Activated T-cell treated with anti-CD3 and anti-CD28 coated beads for 4 hours (primary cell): Measurements from ENCODE around the gene TBC1D9.

Experiments used
- DNase-seq: peaks from one replicate; pipeline ENCODE4 v3.0.0-alpha.2; 2020

Gene TBC1D9

GRCh38 chr4:140609548-140610425, 146.4 kb downstream of the TBC1D9 start:
- DNase-seq, result no peak

- DNase-seq, result no peak
Measured at GRCh38 chr4:140607852-140608251, 148.3 kb downstream of the TBC1D9 start.

- no peak for DNase-seq
Measured at GRCh38 chr4:140604544-140604943, 151.6 kb downstream of the TBC1D9 start.

- DNase-seq, result no peak
Measured at GRCh38 chr4:140603286-140603685, 152.9 kb downstream of the TBC1D9 start.

- DNase-seq, result no peak
Measured at GRCh38 chr4:140602714-140603113, 153.5 kb downstream of the TBC1D9 start.

- no peak for DNase-seq
Measured at GRCh38 chr4:140600408-140600807, 155.8 kb downstream of the TBC1D9 start.

GRCh38 chr4:140595065-140595464, 161.1 kb downstream of the TBC1D9 start:
- DNase-seq, result no peak

GRCh38 chr4:140584439-140584838, 171.7 kb downstream of the TBC1D9 start:
- DNase-seq, result no peak

GRCh38 chr4:140581078-140581477, 175.1 kb downstream of the TBC1D9 start:
- no peak for DNase-seq

GRCh38 chr4:140579278-140579677, 176.9 kb downstream of the TBC1D9 start:
- no peak for DNase-seq

- DNase-seq, result no peak
Measured at GRCh38 chr4:140575489-140575888, 180.7 kb downstream of the TBC1D9 start.

GRCh38 chr4:140571620-140572019, 184.6 kb downstream of the TBC1D9 start:
- no peak for DNase-seq
